ENCODE measurements around the gene CSTB.

CSTB gene

GRCh38 chr21:43745772-43746517 lies 30.2 kb downstream of the CSTB start:
- DNase-seq, result no peak

GRCh38 chr21:43744725-43745124 lies 31.4 kb downstream of the CSTB start:
- no peak for DNase-seq

- no peak for DNase-seq
These were observed 32.2 kb downstream of the CSTB start for GRCh38 chr21:43743947-43744346.

GRCh38 chr21:43741423-43742096 lies 34.5 kb downstream of the CSTB start:
- DNase-seq, result no peak

GRCh38 chr21:43740497-43741156 lies 35.5 kb downstream of the CSTB start:
- DNase-seq, result no peak

GRCh38 chr21:43739621-43740435 lies 36.3 kb downstream of the CSTB start:
- DNase-seq, result peak in 1 of 2 donors; percentile 54

GRCh38 chr21:43737158-43737950 lies 38.8 kb downstream of the CSTB start:
- no peak for DNase-seq

- DNase-seq, result no peak
These were observed 39.8 kb downstream of the CSTB start for GRCh38 chr21:43736224-43736883.

GRCh38 chr21:43735236-43736091 lies 40.6 kb downstream of the CSTB start:
- no peak for DNase-seq

GRCh38 chr21:43734928-43735229 lies 41.2 kb downstream of the CSTB start:
- DNase-seq, result no peak

- DNase-seq, result no peak
These were observed 41.8 kb downstream of the CSTB start for GRCh38 chr21:43734131-43734927.

- peak; percentile 79 to 84 for DNase-seq
These were observed 42.5 kb downstream of the CSTB start for GRCh38 chr21:43733529-43734071.

GRCh38 chr21:43733060-43733459 lies 43.0 kb downstream of the CSTB start:
- no peak for DNase-seq

GRCh38 chr21:43731891-43732711 lies 44.0 kb downstream of the CSTB start:
- DNase-seq, result no peak

- no peak for DNase-seq
These were observed 44.6 kb downstream of the CSTB start for GRCh38 chr21:43731476-43731875.

GRCh38 chr21:43728467-43729390 lies 47.4 kb downstream of the CSTB start:
- DNase-seq, result peak; percentile 94 to 99

- DNase-seq, result no peak
These were observed 48.0 kb downstream of the CSTB start for GRCh38 chr21:43728154-43728466.
